ENCODE measurements around the gene C1QTNF1. TPM values are rescaled to one million over a fixed set of nuclear protein-coding genes. Genes with fewer than 3 reads are reported as not detected.

Gene C1QTNF1
- total and polyA plus RNA-seq, 7 donors: 10.5 to 22.8 (median 16.9) TPM

- ATAC-seq (no peak), DNase-seq (peak in 1 of 2 donors; percentile 67)
- H3K4me1 ChIP-seq: peaks cover 5% of the 10 kb centered on the region
- peaks cover 0 to 22% (median 5%) of the 10 kb centered on the region in 3 donors for H3K27me3 ChIP-seq (ENCODE audit: insufficient read depth in 3 of 3, low read length in 2 of 3)
- no peaks in the 10 kb centered on the region for H3K36me3 ChIP-seq (ENCODE audit: insufficient read depth in 1 of 2, low read depth in 1 of 2)
- H3K9me3 ChIP-seq: no peaks in the 10 kb centered on the region
- intact Hi-C loops (cut with DNase I): loop anchor here in 1 of 2 donors (5.0 kb wide), 1 partner anchor 34 kb away; no protein-coding TSS in a partner anchor
- H3K4me3 ChIP-seq: no peak overlapping the region
- WGBS, 3 donors: 80 to 85% (median 84%) methylated on average over 41 of the region's 41 CpGs
- H3K27ac ChIP-seq: no peak overlapping the region
- TF ChIP-seq CTCF (IDR thresholded peaks at IDR 0.05): no peak
These were observed 24.2 kb downstream of the C1QTNF1 start for GRCh38 chr17:79047923-79048825.

GRCh38 chr17:79048826-79049755 lies 25.1 kb downstream of the C1QTNF1 start:
- DNase-seq (peak in 1 of 2 donors; percentile 44), ATAC-seq (no peak)
- Histone ChIP-seq H3K4me3 (no peak overlapping the region), H3K9me3 (no peaks in the 10 kb centered on the region), H3K4me1 (peaks cover 5% of the 10 kb centered on the region), H3K27me3 (ENCODE audit: insufficient read depth in 3 of 3, low read length in 2 of 3) (peaks cover 0 to 22% (median 5%) of the 10 kb centered on the region in 3 donors), H3K27ac (no peak overlapping the region), H3K36me3 (ENCODE audit: insufficient read depth in 1 of 2, low read depth in 1 of 2) (no peaks in the 10 kb centered on the region)
- 86 to 90% (median 90%) methylated on average over 21 of the region's 21 CpGs for WGBS, 3 donors
- intact Hi-C loops (cut with DNase I): loop anchor here in 1 of 2 donors (5.0 kb wide), 1 partner anchor 33 kb away; no protein-coding TSS in a partner anchor
- TF ChIP-seq CTCF (IDR thresholded peaks at IDR 0.05): no peak

- no peaks in the 10 kb centered on the region for H3K36me3 ChIP-seq (ENCODE audit: insufficient read depth in 1 of 2, low read depth in 1 of 2)
- H3K27me3 ChIP-seq (ENCODE audit: insufficient read depth in 3 of 3, low read length in 2 of 3): peaks cover 0 to 22% (median 5%) of the 10 kb centered on the region in 3 donors
- no peak overlapping the region for H3K4me3 ChIP-seq
- TF ChIP-seq CTCF (IDR thresholded peaks at IDR 0.05): no peak
- DNase-seq: peak in 1 of 2 donors; percentile 42
- intact Hi-C loops (cut with DNase I): loop anchor here in 1 of 2 donors (5.0 kb wide), 1 partner anchor 32 kb away; no protein-coding TSS in a partner anchor
- no peak for ATAC-seq
- H3K4me1 ChIP-seq: peaks cover 5% of the 10 kb centered on the region
- H3K27ac ChIP-seq: no peak overlapping the region
- WGBS, 3 donors: 95 to 96% (median 95%) methylated on average over 10 to 11 of the region's 11 CpGs
- peaks cover 3% of the 10 kb centered on the region for H3K9me3 ChIP-seq
These were observed 25.9 kb downstream of the C1QTNF1 start for GRCh38 chr17:79049821-79050220.

DNA sequence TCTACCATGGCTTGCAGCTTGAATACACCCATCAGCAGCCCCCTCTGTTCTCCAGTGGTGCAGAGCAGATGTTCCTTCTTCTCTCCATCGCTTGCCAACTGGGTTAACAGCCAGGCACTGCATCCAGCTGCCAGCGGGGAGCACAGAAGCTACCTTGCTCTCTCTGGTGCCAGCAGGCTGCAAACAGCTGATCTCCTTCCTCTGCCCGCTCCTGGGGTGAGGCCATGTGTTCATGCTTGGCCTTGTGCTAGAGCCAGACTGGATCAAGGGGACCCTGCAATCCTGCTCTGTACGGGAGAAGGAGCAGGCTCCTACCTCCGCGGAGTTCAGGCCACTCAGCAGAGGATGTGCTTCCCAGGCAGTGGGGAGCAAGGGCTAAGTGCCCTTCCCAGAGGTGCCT lies 26.6 kb downstream of the C1QTNF1 start:
- no peak for TF ChIP-seq CTCF (IDR thresholded peaks at IDR 0.05)
- H3K27me3 ChIP-seq (ENCODE audit: insufficient read depth in 3 of 3, low read length in 2 of 3): peaks cover 0 to 22% (median 5%) of the 10 kb centered on the region in 3 donors
- 33 to 53% (median 38%) methylated on average over 6 of the region's 6 CpGs for WGBS, 3 donors
- H3K27ac ChIP-seq: no peak overlapping the region
- H3K36me3 ChIP-seq (ENCODE audit: insufficient read depth in 1 of 2, low read depth in 1 of 2): no peaks in the 10 kb centered on the region
- no peak for ATAC-seq
- no peak overlapping the region for H3K4me3 ChIP-seq
- peaks cover 3% of the 10 kb centered on the region for H3K9me3 ChIP-seq
- DNase-seq: peak in 1 of 2 donors; percentile 26
- peaks cover 5% of the 10 kb centered on the region for H3K4me1 ChIP-seq
- intact Hi-C loops (cut with DNase I): no loop called here

Data from psoas muscle (tissue), 8 donors.